Ishikawa (cell line): ENCODE measurements around the gene RAET1E.

Source experiments
- CEBPB ChIP-seq: IDR thresholded peaks from 2 replicates; pipeline ENCODE4 v1.6.1; 2012
- CREB1 ChIP-seq: IDR thresholded peaks from 2 replicates; pipeline ENCODE4 v1.6.1; 2012; ENCODE audit warnings: low read depth
- EP300 ChIP-seq: IDR thresholded peaks from 2 replicates; pipeline ENCODE4 v1.6.1; 2012; ENCODE audit warnings: borderline replicate concordance
- TCF12 ChIP-seq: IDR thresholded peaks from 2 replicates; pipeline ENCODE4 v1.6.1; 2012; ENCODE audit warnings: low read depth
- YY1 ChIP-seq: IDR thresholded peaks from 2 replicates; pipeline ENCODE4 v1.6.1; 2012; ENCODE audit warnings: low read depth
- ZBTB7A ChIP-seq: IDR thresholded peaks from 2 replicates; pipeline ENCODE4 v1.6.1; 2012; ENCODE audit warnings: low read depth
- TF ChIP-seq, protein P1 (sequence below): IDR thresholded peaks from 2 replicates; pipeline ENCODE4 v1.6.1; 2012; ENCODE audit warnings: low read depth, mild to moderate bottlenecking

GRCh38 chr6:149917679-149918078 lies 19.8 kb upstream of the RAET1E start:
- TF ChIP-seq CREB1: no peak
- no peak for TF ChIP-seq EP300
- TF ChIP-seq CEBPB: no peak
- no peak for TF ChIP-seq ZBTB7A
- TF ChIP-seq TCF12: no peak
- TF ChIP-seq YY1: no peak
- TF ChIP-seq, protein P1, sequence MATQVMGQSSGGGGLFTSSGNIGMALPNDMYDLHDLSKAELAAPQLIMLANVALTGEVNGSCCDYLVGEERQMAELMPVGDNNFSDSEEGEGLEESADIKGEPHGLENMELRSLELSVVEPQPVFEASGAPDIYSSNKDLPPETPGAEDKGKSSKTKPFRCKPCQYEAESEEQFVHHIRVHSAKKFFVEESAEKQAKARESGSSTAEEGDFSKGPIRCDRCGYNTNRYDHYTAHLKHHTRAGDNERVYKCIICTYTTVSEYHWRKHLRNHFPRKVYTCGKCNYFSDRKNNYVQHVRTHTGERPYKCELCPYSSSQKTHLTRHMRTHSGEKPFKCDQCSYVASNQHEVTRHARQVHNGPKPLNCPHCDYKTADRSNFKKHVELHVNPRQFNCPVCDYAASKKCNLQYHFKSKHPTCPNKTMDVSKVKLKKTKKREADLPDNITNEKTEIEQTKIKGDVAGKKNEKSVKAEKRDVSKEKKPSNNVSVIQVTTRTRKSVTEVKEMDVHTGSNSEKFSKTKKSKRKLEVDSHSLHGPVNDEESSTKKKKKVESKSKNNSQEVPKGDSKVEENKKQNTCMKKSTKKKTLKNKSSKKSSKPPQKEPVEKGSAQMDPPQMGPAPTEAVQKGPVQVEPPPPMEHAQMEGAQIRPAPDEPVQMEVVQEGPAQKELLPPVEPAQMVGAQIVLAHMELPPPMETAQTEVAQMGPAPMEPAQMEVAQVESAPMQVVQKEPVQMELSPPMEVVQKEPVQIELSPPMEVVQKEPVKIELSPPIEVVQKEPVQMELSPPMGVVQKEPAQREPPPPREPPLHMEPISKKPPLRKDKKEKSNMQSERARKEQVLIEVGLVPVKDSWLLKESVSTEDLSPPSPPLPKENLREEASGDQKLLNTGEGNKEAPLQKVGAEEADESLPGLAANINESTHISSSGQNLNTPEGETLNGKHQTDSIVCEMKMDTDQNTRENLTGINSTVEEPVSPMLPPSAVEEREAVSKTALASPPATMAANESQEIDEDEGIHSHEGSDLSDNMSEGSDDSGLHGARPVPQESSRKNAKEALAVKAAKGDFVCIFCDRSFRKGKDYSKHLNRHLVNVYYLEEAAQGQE: no peak
